ENCODE measurements around the gene PBRM1. TPM values are rescaled to one million over a fixed set of nuclear protein-coding genes. Genes with fewer than 3 reads are reported as not detected.

PBRM1 gene
- total and polyA plus RNA-seq, 7 donors: 8.4 to 94.2 (median 82.8) TPM

- WGBS, 2 donors: 91 to 93% methylated on average over 14 of the region's 14 CpGs
- Histone ChIP-seq H3K4me3 (no peak overlapping the region), H3K4me1 (peaks cover 0 to 22% (median 6%) of the 10 kb centered on the region in 4 donors), H3K36me3 (peaks cover 0 to 19% (median 3%) of the 10 kb centered on the region in 4 donors), H3K27ac (no peak overlapping the region), H3K27me3 (no peaks in the 10 kb centered on the region), H3K9me3 (no peaks in the 10 kb centered on the region)
- DNase-seq: peak; percentile 59
- intact Hi-C loops (cut with DNase I): no loop called here
- no peak for TF ChIP-seq POLR2AphosphoS5 (IDR thresholded peaks at IDR 0.05)
- no peak for TF ChIP-seq POLR2A (IDR thresholded peaks at IDR 0.05)
- no peak for TF ChIP-seq EP300 (IDR thresholded peaks at IDR 0.05)
- TF ChIP-seq CTCF (IDR thresholded peaks at IDR 0.05): no peak
These were observed 163.0 kb downstream of the PBRM1 start for GRCh38 chr3:52522651-52523251.

GRCh38 chr3:52521881-52522650, 163.6 kb downstream of the PBRM1 start:
- Histone ChIP-seq H3K27me3 (no peaks in the 10 kb centered on the region), H3K9me3 (no peaks in the 10 kb centered on the region), H3K4me3 (no peak overlapping the region), H3K36me3 (peaks cover 0 to 16% (median 0%) of the 10 kb centered on the region in 4 donors), H3K4me1 (peaks cover 0 to 22% (median 6%) of the 10 kb centered on the region in 4 donors), H3K27ac (no peak overlapping the region)
- peak; percentile 46 for DNase-seq
- intact Hi-C loops (cut with DNase I): no loop called here
- 92 to 94% methylated on average over 33 of the region's 33 CpGs for WGBS, 2 donors
- TF ChIP-seq POLR2A (IDR thresholded peaks at IDR 0.05): no peak
- TF ChIP-seq CTCF (IDR thresholded peaks at IDR 0.05): no peak
- TF ChIP-seq EP300 (IDR thresholded peaks at IDR 0.05): no peak
- TF ChIP-seq POLR2AphosphoS5 (IDR thresholded peaks at IDR 0.05): no peak

GRCh38 chr3:52521488-52521824, 164.3 kb downstream of the PBRM1 start:
- peaks cover 0 to 22% (median 6%) of the 10 kb centered on the region in 4 donors for H3K4me1 ChIP-seq
- H3K9me3 ChIP-seq: no peaks in the 10 kb centered on the region
- H3K36me3 ChIP-seq: peaks cover 0 to 12% (median 0%) of the 10 kb centered on the region in 4 donors
- no peak overlapping the region for H3K4me3 ChIP-seq
- intact Hi-C loops (cut with DNase I): no loop called here
- 93 to 94% methylated on average over 8 of the region's 8 CpGs for WGBS, 2 donors
- DNase-seq: no peak
- H3K27me3 ChIP-seq: no peaks in the 10 kb centered on the region
- TF ChIP-seq POLR2AphosphoS5 (IDR thresholded peaks at IDR 0.05) (no peak), CTCF (IDR thresholded peaks at IDR 0.05) (no peak), EP300 (IDR thresholded peaks at IDR 0.05) (no peak), POLR2A (IDR thresholded peaks at IDR 0.05) (no peak)
- H3K27ac ChIP-seq: no peak overlapping the region

- intact Hi-C loops (cut with DNase I): no loop called here
These were observed 164.8 kb downstream of the PBRM1 start for GRCh38 chr3:52520716-52521487.

More at GRCh38 chr3:52520716-52521487, 164.8 kb downstream of the PBRM1 start:
- Histone ChIP-seq H3K36me3 (peaks cover 0 to 12% (median 0%) of the 10 kb centered on the region in 4 donors), H3K27ac (no peak overlapping the region), H3K4me1 (peaks cover 0 to 20% (median 6%) of the 10 kb centered on the region in 4 donors), H3K9me3 (no peaks in the 10 kb centered on the region), H3K4me3 (no peak overlapping the region), H3K27me3 (no peaks in the 10 kb centered on the region)
- TF ChIP-seq EP300 (IDR thresholded peaks at IDR 0.05) (no peak), POLR2AphosphoS5 (IDR thresholded peaks at IDR 0.05) (no peak), CTCF (IDR thresholded peaks at IDR 0.05) (no peak), POLR2A (IDR thresholded peaks at IDR 0.05) (no peak)
- WGBS, 2 donors: 89 to 93% methylated on average over 20 of the region's 20 CpGs
- no peak for DNase-seq
